H1 (cell line): ENCODE data around the gene ACSF2. TPM values are rescaled to one million over a fixed set of nuclear protein-coding genes. Genes with fewer than 3 reads are reported as not detected.

Experiments used
- CHD7 ChIP-seq: fragments of 300-600 bp; sonication (generic); IDR thresholded peaks from 2 replicates; pipeline ENCODE4 v1.7.1; 2012; ENCODE audit warnings: low read length, moderate library complexity, mild to moderate bottlenecking, inconsistent platforms; ENCODE audit not compliant: insufficient replicate concordance
- CTBP2 ChIP-seq: IDR thresholded peaks from 2 replicates; pipeline ENCODE4 v1.7.0; 2011; ENCODE audit warnings: borderline replicate concordance, mild to moderate bottlenecking, moderate library complexity, mixed read lengths, low read length; ENCODE audit not compliant: insufficient read depth, insufficient read length
- HDAC2 ChIP-seq, 2 experiments: fragments of 300-600 bp in 1 of 2; sonication (generic) in 1 of 2; IDR thresholded peaks; 2 replicates each; pipeline ENCODE4 v1.6.1; 2011 to 2012; ENCODE audit warnings: low read depth in 2 of 2, low read length in 2 of 2, mild to moderate bottlenecking in 2 of 2, moderate library complexity in 2 of 2, borderline replicate concordance in 1 of 2, inconsistent platforms in 1 of 2
- polyA plus RNA-seq, 7 experiments: library from polyadenylated mRNA; depleted of rRNA in 3 of 7; stranded (reverse) in 5 of 7; unstranded in 2 of 7; fragments of >200 nt in 5 of 7; fragments of 200-250 nt in 2 of 7; gene quantifications; 1 replicate in 5 of 7; 2 replicates in 1 of 7; 4 replicates in 1 of 7; pipeline versions ENCODE4 v1.2.1 to v1.2.3, GENCODE V29; 2011 to 2013; ENCODE audit warnings: missing spikeins in 2 of 7, mixed read lengths in 2 of 7
- total RNA-seq: library from RNA; stranded (reverse); fragmentation: NEBNext Ultra II Directional; extraction: Animal tissue kit (Norgen Biotek cat#: 25700); gene quantifications from 2 replicates; pipeline ENCODE4 v1.2.1, GENCODE V29; 2021

Gene ACSF2
- total and polyA plus RNA-seq, 2 of the 8 experiments (the other 6 are each of a cell fraction or from before 2014, with no cell fraction given): 14.5 to 16.3 TPM

GRCh38 chr17:50382931-50383330 is 43.1 kb upstream of the ACSF2 start (continued):
- no peak for TF ChIP-seq CTBP2
- no peak for TF ChIP-seq CHD7
- no peak for TF ChIP-seq HDAC2 (IDR thresholded peaks at IDR 0.05; ENCODE audit: borderline replicate concordance in 1 of 2, low read depth in 2 of 2, low read length in 2 of 2)
